ENCODE results near the gene RNPEPL1.

The RNPEPL1 gene

GRCh38 chr2:240528406-240529040, 39.8 kb upstream of the RNPEPL1 start:
- Histone ChIP-seq H3K18ac (ENCODE audit: low read length) (no peak overlapping the region), H4K12ac (ENCODE audit: low read depth, low read length) (no peak overlapping the region), H2BK120ac (ENCODE audit: insufficient read depth, low read length, poor library complexity) (no peak overlapping the region), H3K4me1 (ENCODE audit: control insufficient read depth in 1 of 2, insufficient read depth in 2 of 2, low read length in 2 of 2) (no peaks in the 10 kb centered on the region), H3K14ac (ENCODE audit: low read length) (no peak overlapping the region), H3K36me3 (ENCODE audit: control insufficient read depth in 1 of 2, insufficient read depth in 2 of 2, low read length in 2 of 2) (peaks cover 23 to 25% of the 10 kb centered on the region in 2 experiments), H3K27me3 (ENCODE audit: insufficient read depth, low read length) (no peaks in the 10 kb centered on the region), H2AK5ac (ENCODE audit: low read length) (no peak overlapping the region), H3K79me1 (ENCODE audit: low read length) (no peaks in the 10 kb centered on the region), H3K9me3 (ENCODE audit: insufficient read depth, low read depth, low read length) (peaks cover 48% of the 10 kb centered on the region), H2AFZ (ENCODE audit: insufficient read depth, low read length, poor library complexity) (no peak overlapping the region), H3K79me2 (ENCODE audit: control insufficient read depth, insufficient read depth, low read length, poor library complexity) (no peaks in the 10 kb centered on the region), H2BK5ac (ENCODE audit: low read depth, low read length, poor library complexity) (no peak overlapping the region), H3K27ac (ENCODE audit: low read depth, low read length) (no peak overlapping the region), H3K4me2 (ENCODE audit: low read length) (no peak overlapping the region), H4K91ac (ENCODE audit: low read depth, low read length) (no peak overlapping the region), H3K4ac (ENCODE audit: low read depth, low read length) (no peak overlapping the region), H2BK12ac (ENCODE audit: low read length) (no peak overlapping the region), H3K4me3 (ENCODE audit: low read depth, low read length) (no peak overlapping the region), H3K9ac (ENCODE audit: low read length) (no peak overlapping the region), H3K23ac (ENCODE audit: low read length) (no peak overlapping the region), H4K8ac (ENCODE audit: low read depth, low read length) (no peak overlapping the region)
- no CpG with 5 or more reads among the region's 13 CpGs for WGBS (ENCODE audit: extremely low coverage, insufficient coverage, insufficient read length)
- DNase-seq = no peak

GRCh38 chr2:240529344-240529999, 38.8 kb upstream of the RNPEPL1 start:
- WGBS (ENCODE audit: extremely low coverage, insufficient coverage, insufficient read length) = no CpG with 5 or more reads among the region's 16 CpGs
- Histone ChIP-seq H3K79me1 (ENCODE audit: low read length) (no peaks in the 10 kb centered on the region), H3K18ac (ENCODE audit: low read length) (no peak overlapping the region), H2BK5ac (ENCODE audit: low read depth, low read length, poor library complexity) (no peak overlapping the region), H3K4ac (ENCODE audit: low read depth, low read length) (no peak overlapping the region), H3K4me1 (ENCODE audit: control insufficient read depth in 1 of 2, insufficient read depth in 2 of 2, low read length in 2 of 2) (no peaks in the 10 kb centered on the region), H3K4me2 (ENCODE audit: low read length) (no peak overlapping the region), H2AK5ac (ENCODE audit: low read length) (no peak overlapping the region), H3K79me2 (ENCODE audit: control insufficient read depth, insufficient read depth, low read length, poor library complexity) (no peaks in the 10 kb centered on the region), H4K91ac (ENCODE audit: low read depth, low read length) (no peak overlapping the region), H4K12ac (ENCODE audit: low read depth, low read length) (no peak overlapping the region), H2BK12ac (ENCODE audit: low read length) (no peak overlapping the region), H3K9ac (ENCODE audit: low read length) (no peak overlapping the region), H3K4me3 (ENCODE audit: low read depth, low read length) (no peak overlapping the region), H3K36me3 (ENCODE audit: control insufficient read depth in 1 of 2, insufficient read depth in 2 of 2, low read length in 2 of 2) (peaks cover 17% of the 10 kb centered on the region in 2 experiments), H4K8ac (ENCODE audit: low read depth, low read length) (no peak overlapping the region), H2AFZ (ENCODE audit: insufficient read depth, low read length, poor library complexity) (no peak overlapping the region), H3K14ac (ENCODE audit: low read length) (no peak overlapping the region), H2BK120ac (ENCODE audit: insufficient read depth, low read length, poor library complexity) (no peak overlapping the region), H3K27ac (ENCODE audit: low read depth, low read length) (no peak overlapping the region), H3K23ac (ENCODE audit: low read length) (no peak overlapping the region), H3K9me3 (ENCODE audit: insufficient read depth, low read depth, low read length) (peaks cover 40% of the 10 kb centered on the region), H3K27me3 (ENCODE audit: insufficient read depth, low read length) (no peaks in the 10 kb centered on the region)
- DNase-seq = no peak

DNA sequence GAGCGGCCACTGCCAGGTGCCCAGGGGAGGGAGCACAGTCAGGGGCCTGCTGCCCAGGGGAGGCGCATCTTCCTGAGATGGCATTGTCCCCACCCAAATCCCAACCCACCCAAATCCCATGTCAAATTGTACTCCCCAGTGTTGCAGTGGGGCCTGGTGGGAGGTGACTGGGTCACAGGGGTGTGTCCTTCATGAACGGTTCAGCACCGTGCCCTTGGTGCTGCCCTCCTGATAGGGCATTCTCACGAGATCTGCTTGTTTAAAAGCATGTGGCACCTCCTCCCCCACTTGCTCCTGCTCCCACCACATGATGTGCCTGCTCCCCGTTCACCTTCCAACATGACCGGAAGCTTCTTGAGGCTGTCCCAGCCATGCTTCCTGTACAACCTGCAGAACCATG, 38.1 kb upstream of the RNPEPL1 start:
- H3K79me1 ChIP-seq (ENCODE audit: low read length) = no peaks in the 10 kb centered on the region
- WGBS (ENCODE audit: extremely low coverage, insufficient coverage, insufficient read length) = no CpG with 5 or more reads among the region's 7 CpGs

GRCh38 chr2:240531038-240531437, 37.2 kb upstream of the RNPEPL1 start:
- no peak overlapping the region for H3K4me2 ChIP-seq (ENCODE audit: low read length)
- no peak overlapping the region for H2BK120ac ChIP-seq (ENCODE audit: insufficient read depth, low read length, poor library complexity)
- H3K36me3 ChIP-seq (ENCODE audit: control insufficient read depth in 1 of 2, insufficient read depth in 2 of 2, low read length in 2 of 2) = peaks cover 7 to 8% of the 10 kb centered on the region in 2 experiments
- H3K9me3 ChIP-seq (ENCODE audit: insufficient read depth, low read depth, low read length) = peaks cover 28% of the 10 kb centered on the region
- H3K23ac ChIP-seq (ENCODE audit: low read length) = no peak overlapping the region
- no peak for DNase-seq
- H4K8ac ChIP-seq (ENCODE audit: low read depth, low read length) = no peak overlapping the region
- no CpG with 5 or more reads among the region's 5 CpGs for WGBS (ENCODE audit: extremely low coverage, insufficient coverage, insufficient read length)
- H3K14ac ChIP-seq (ENCODE audit: low read length) = no peak overlapping the region
- H2BK12ac ChIP-seq (ENCODE audit: low read length) = no peak overlapping the region
- no peak overlapping the region for H2AFZ ChIP-seq (ENCODE audit: insufficient read depth, low read length, poor library complexity)
- H3K4ac ChIP-seq (ENCODE audit: low read depth, low read length) = no peak overlapping the region
- H2AK5ac ChIP-seq (ENCODE audit: low read length) = no peak overlapping the region
- H4K12ac ChIP-seq (ENCODE audit: low read depth, low read length) = no peak overlapping the region
- H3K18ac ChIP-seq (ENCODE audit: low read length) = no peak overlapping the region
- no peaks in the 10 kb centered on the region for H3K79me1 ChIP-seq (ENCODE audit: low read length)
- H3K9ac ChIP-seq (ENCODE audit: low read length) = no peak overlapping the region
- no peaks in the 10 kb centered on the region for H3K79me2 ChIP-seq (ENCODE audit: control insufficient read depth, insufficient read depth, low read length, poor library complexity)
- H3K27me3 ChIP-seq (ENCODE audit: insufficient read depth, low read length) = no peaks in the 10 kb centered on the region
- H4K91ac ChIP-seq (ENCODE audit: low read depth, low read length) = no peak overlapping the region
- H3K4me3 ChIP-seq (ENCODE audit: low read depth, low read length) = no peak overlapping the region
- no peaks in the 10 kb centered on the region for H3K4me1 ChIP-seq (ENCODE audit: control insufficient read depth in 1 of 2, insufficient read depth in 2 of 2, low read length in 2 of 2)
- H3K27ac ChIP-seq (ENCODE audit: low read depth, low read length) = no peak overlapping the region
- no peak overlapping the region for H2BK5ac ChIP-seq (ENCODE audit: low read depth, low read length, poor library complexity)

More for the DNA sequence above, 38.1 kb upstream of the RNPEPL1 start:
- Histone ChIP-seq H2AK5ac (ENCODE audit: low read length) (no peak overlapping the region), H3K9me3 (ENCODE audit: insufficient read depth, low read depth, low read length) (peaks cover 36% of the 10 kb centered on the region), H3K4me2 (ENCODE audit: low read length) (no peak overlapping the region), H3K23ac (ENCODE audit: low read length) (no peak overlapping the region), H3K27ac (ENCODE audit: low read depth, low read length) (no peak overlapping the region), H4K12ac (ENCODE audit: low read depth, low read length) (no peak overlapping the region), H3K79me2 (ENCODE audit: control insufficient read depth, insufficient read depth, low read length, poor library complexity) (no peaks in the 10 kb centered on the region), H3K36me3 (ENCODE audit: control insufficient read depth in 1 of 2, insufficient read depth in 2 of 2, low read length in 2 of 2) (peaks cover 15 to 16% of the 10 kb centered on the region in 2 experiments), H2BK12ac (ENCODE audit: low read length) (no peak overlapping the region), H3K4me1 (ENCODE audit: control insufficient read depth in 1 of 2, insufficient read depth in 2 of 2, low read length in 2 of 2) (no peaks in the 10 kb centered on the region), H2BK5ac (ENCODE audit: low read depth, low read length, poor library complexity) (no peak overlapping the region), H2AFZ (ENCODE audit: insufficient read depth, low read length, poor library complexity) (no peak overlapping the region), H4K8ac (ENCODE audit: low read depth, low read length) (no peak overlapping the region), H3K27me3 (ENCODE audit: insufficient read depth, low read length) (no peaks in the 10 kb centered on the region), H3K4ac (ENCODE audit: low read depth, low read length) (no peak overlapping the region), H4K91ac (ENCODE audit: low read depth, low read length) (no peak overlapping the region), H2BK120ac (ENCODE audit: insufficient read depth, low read length, poor library complexity) (no peak overlapping the region), H3K4me3 (ENCODE audit: low read depth, low read length) (no peak overlapping the region), H3K14ac (ENCODE audit: low read length) (no peak overlapping the region), H3K9ac (ENCODE audit: low read length) (no peak overlapping the region), H3K18ac (ENCODE audit: low read length) (no peak overlapping the region)
- no peak for DNase-seq
